Spleen (tissue), 11 donors: ENCODE data around the gene SLC18A3. TPM values are rescaled to one million over a fixed set of nuclear protein-coding genes. Genes with fewer than 3 reads are reported as not detected.

Source experiments
- DNase-seq: peaks from one replicate; pipeline ENCODE4 v3.0.0-alpha.2; 2020
- H3K27ac ChIP-seq, 8 donors: fragments of 200-600 bp; sonication (generic) in 7 of 8; 1 replicate in 4 of 8; 2 replicates in 4 of 8; pipeline versions ENCODE4 v1.5.0 to v1.8.0; 2016 to 2021; ENCODE audit warnings: inconsistent platforms in 4 of 8, mild to moderate bottlenecking in 4 of 8, moderate library complexity in 1 of 8
- H3K27me3 ChIP-seq, 7 donors: fragments of 200-600 bp; sonication (generic) in 6 of 7; replicated peaks in 1 of 7; 1 replicate in 4 of 7; 2 replicates in 3 of 7; pipeline versions ENCODE4 v1.5.0 to v1.8.0; 2016 to 2021; ENCODE audit warnings: inconsistent platforms in 3 of 7, mild to moderate bottlenecking in 1 of 7
- H3K36me3 ChIP-seq, 6 donors: fragments of 200-600 bp; sonication (generic) in 5 of 6; 1 replicate in 4 of 6; 2 replicates in 2 of 6; pipeline versions ENCODE4 v1.5.0 to v1.8.0; 2016 to 2021; ENCODE audit warnings: inconsistent platforms in 2 of 6
- H3K4me1 ChIP-seq, 6 donors: fragments of 200-600 bp; sonication (generic) in 5 of 6; 1 replicate in 3 of 6; 2 replicates in 3 of 6; pipeline versions ENCODE4 v1.5.0 to v1.8.0; 2016 to 2021; ENCODE audit warnings: inconsistent platforms in 3 of 6
- H3K4me3 ChIP-seq, 8 donors: fragments of 200-600 bp; sonication (generic) in 7 of 8; 1 replicate in 4 of 8; 2 replicates in 4 of 8; pipeline versions ENCODE4 v1.5.0 to v1.8.0; 2016 to 2021; ENCODE audit warnings: inconsistent platforms in 4 of 8, mild to moderate bottlenecking in 4 of 8, moderate library complexity in 2 of 8
- H3K9me3 ChIP-seq, 8 donors: fragments of 200-600 bp; sonication (generic) in 7 of 8; 1 replicate in 4 of 8; 2 replicates in 4 of 8; pipeline versions ENCODE4 v1.5.0 to v1.8.0; 2016 to 2021; ENCODE audit warnings: inconsistent platforms in 4 of 8
- CTCF ChIP-seq, 11 experiments: fragments of 200-600 bp in 7 of 11; fragments of 450-650 bp in 4 of 11; sonication (generic) in 4 of 11; IDR thresholded peaks in 8 of 11; conservative IDR thresholded peaks in 3 of 11; 1 replicate in 7 of 11; 2 replicates in 4 of 11; pipeline versions ENCODE4 v1.4.0 to v1.8.0; 2016 to 2021; ENCODE audit warnings: antibody characterized with exemption in 11 of 11, inconsistent platforms in 4 of 11, mild to moderate bottlenecking in 1 of 11
- POLR2A ChIP-seq, 3 donors: fragments of 450-650 bp; IDR thresholded peaks; one replicate each; pipeline ENCODE4 v1.5.1; 2017; ENCODE audit warnings: antibody characterized with exemption in 3 of 3, mild to moderate bottlenecking in 1 of 3
- POLR2AphosphoS5 ChIP-seq, 3 donors: sonication (generic); formaldehyde crosslinking; IDR thresholded peaks; one replicate each; pipeline ENCODE4 v1.5.1; 2017; ENCODE audit warnings: antibody characterized with exemption in 3 of 3
- WGBS, 5 donors: extraction: QIAGEN DNeasy Blood & Tissue Kit in 3 of 5; methylation state at CpG; one replicate each; pipeline versions ENCODE4 v1.1.5 to v1.1.7; 2013 to 2018; 5-methylcytosine and 5-hydroxymethylcytosine counted together
- intact Hi-C: fragments of 100-400 bp; cut with DNase I; formaldehyde crosslinking; loops from one replicate; pipeline ENCODE4 v1.15.0; 2023; ENCODE audit warnings: low total_unique reads
- polyA plus RNA-seq, 3 donors: library from polyadenylated mRNA; stranded (reverse); fragments of 200-250 nt; gene quantifications; one replicate each; pipeline ENCODE4 v1.2.1, GENCODE V29; 2013
- total RNA-seq, 7 donors: library from RNA; depleted of rRNA in 3 of 7; stranded (reverse); fragments of >200 nt in 3 of 7; fragmentation: NEBNext Ultra II Directional in 4 of 7; extraction: Animal tissue kit (Norgen Biotek cat#: 25700) in 4 of 7; gene quantifications; one replicate each; pipeline versions ENCODE4 v1.1.0 to v1.2.1, GENCODE V29; 2016 to 2021
- donor health status: healthy with polysubstance abuse.
- donor health status: DM: no; HTN: no; CAD: no; lungs with moderate emphysema.
- donor health status: DM: no; HTN: no; CAD: no.
- donor health status: Bipolar disorder and iron deficiency.
- donor health status: healthy.
- donor health status: DM: no; HTN: no; CAD: no.
- donor health status: DM: yes; HTN: yes; CAD: no.

The SLC18A3 gene
- total and polyA plus RNA-seq, 10 donors: not detected

- peaks cover 0 to 23% (median 0%) of the 10 kb centered on the region in 7 donors for H3K27me3 ChIP-seq
- no peaks in the 10 kb centered on the region for H3K4me1 ChIP-seq
- WGBS, 5 donors: 59 to 78% (median 66%) methylated on average over 5 of the region's 5 CpGs
- DNase-seq: no peak
- TF ChIP-seq CTCF (IDR thresholded peaks at IDR 0.05 in 8 of 11, conservative IDR thresholded peaks at IDR 0.05 in 3 of 11): no peak
- TF ChIP-seq POLR2A (IDR thresholded peaks at IDR 0.05): no peak
- no peak for TF ChIP-seq POLR2AphosphoS5 (IDR thresholded peaks at IDR 0.05)
- H3K4me3 ChIP-seq: no peak overlapping the region
- H3K36me3 ChIP-seq: no peaks in the 10 kb centered on the region
- H3K27ac ChIP-seq: no peak overlapping the region
- no peaks in the 10 kb centered on the region for H3K9me3 ChIP-seq
- intact Hi-C loops: no loop called here
These were observed 14.5 kb downstream of the SLC18A3 start for GRCh38 chr10:49624629-49625028.

DNA sequence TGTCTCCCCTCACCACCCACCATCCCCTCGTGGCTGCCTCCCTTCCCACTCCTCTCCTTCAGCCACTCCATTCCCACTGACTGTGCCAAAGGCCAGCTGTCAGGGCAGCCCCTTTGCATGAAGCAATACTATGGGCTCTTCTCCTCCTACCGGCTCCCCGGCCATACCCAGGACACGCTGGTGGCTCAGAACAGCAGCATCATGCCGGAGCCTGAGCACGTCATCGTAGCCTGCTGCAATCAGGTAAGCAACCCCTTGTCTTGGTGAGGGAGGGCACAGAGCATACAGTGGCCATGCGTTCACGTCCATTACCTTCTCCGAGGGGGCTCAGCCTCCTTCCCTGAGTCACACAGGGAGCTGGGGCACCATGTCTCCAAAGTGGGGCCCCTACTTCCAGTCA lies 15.3 kb downstream of the SLC18A3 start:
- Histone ChIP-seq H3K4me1 (no peaks in the 10 kb centered on the region), H3K36me3 (no peaks in the 10 kb centered on the region), H3K27me3 (peaks cover 0 to 15% (median 0%) of the 10 kb centered on the region in 7 donors), H3K9me3 (no peaks in the 10 kb centered on the region), H3K27ac (no peak overlapping the region), H3K4me3 (no peak overlapping the region)
- WGBS, 5 donors: 82 to 93% (median 86%) methylated on average over 10 of the region's 10 CpGs
- intact Hi-C loops: no loop called here
- no peak for TF ChIP-seq POLR2AphosphoS5 (IDR thresholded peaks at IDR 0.05)
- TF ChIP-seq CTCF (IDR thresholded peaks at IDR 0.05 in 8 of 11, conservative IDR thresholded peaks at IDR 0.05 in 3 of 11): no peak
- no peak for TF ChIP-seq POLR2A (IDR thresholded peaks at IDR 0.05)
- DNase-seq: peak; percentile 60

DNA sequence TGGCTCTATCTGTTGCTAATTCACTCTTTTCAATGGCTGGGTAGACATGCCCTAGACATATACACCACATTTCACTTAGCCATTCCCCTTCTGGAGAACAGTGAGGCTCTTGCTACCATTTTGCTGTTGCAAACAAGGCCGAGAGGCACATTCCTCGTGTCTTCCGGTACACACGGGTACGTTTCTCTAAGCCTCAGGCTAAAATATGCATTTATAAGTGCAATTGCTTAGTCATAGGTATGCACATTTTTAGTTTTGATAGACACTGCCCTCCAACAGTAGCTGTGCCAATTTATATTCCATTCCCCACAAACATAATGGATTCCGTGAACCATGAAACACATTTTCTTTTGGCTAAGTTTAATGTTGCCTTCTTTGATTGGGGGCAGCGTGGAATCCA lies 16.9 kb downstream of the SLC18A3 start:
- Histone ChIP-seq H3K4me3 (no peak overlapping the region), H3K27me3 (peaks cover 0 to 5% (median 0%) of the 10 kb centered on the region in 7 donors), H3K27ac (no peak overlapping the region), H3K4me1 (no peaks in the 10 kb centered on the region), H3K36me3 (no peaks in the 10 kb centered on the region), H3K9me3 (no peaks in the 10 kb centered on the region)
- WGBS, 5 donors: 81 to 94% (median 92%) methylated on average over 7 of the region's 7 CpGs
- DNase-seq: no peak
- intact Hi-C loops: no loop called here
- TF ChIP-seq POLR2A (IDR thresholded peaks at IDR 0.05) (no peak), CTCF (IDR thresholded peaks at IDR 0.05 in 8 of 11, conservative IDR thresholded peaks at IDR 0.05 in 3 of 11) (no peak), POLR2AphosphoS5 (IDR thresholded peaks at IDR 0.05) (no peak)

- H3K4me3 ChIP-seq: no peak overlapping the region
- H3K27me3 ChIP-seq: peaks cover 0 to 7% (median 0%) of the 10 kb centered on the region in 7 donors
- H3K4me1 ChIP-seq: no peaks in the 10 kb centered on the region
- no peaks in the 10 kb centered on the region for H3K36me3 ChIP-seq
- WGBS, 5 donors: 85 to 94% (median 88%) methylated on average over 17 to 18 of the region's 18 CpGs
- TF ChIP-seq POLR2A (IDR thresholded peaks at IDR 0.05) (no peak), CTCF (IDR thresholded peaks at IDR 0.05 in 8 of 11, conservative IDR thresholded peaks at IDR 0.05 in 3 of 11) (no peak), POLR2AphosphoS5 (IDR thresholded peaks at IDR 0.05) (no peak)
- peak; percentile 64 for DNase-seq
- no peak overlapping the region for H3K27ac ChIP-seq
- no peaks in the 10 kb centered on the region for H3K9me3 ChIP-seq
- intact Hi-C loops: no loop called here
These were observed 17.6 kb downstream of the SLC18A3 start for GRCh38 chr10:49627644-49628247.
